ENCODE data around the gene PEBP1. TPM values are rescaled to one million over a fixed set of nuclear protein-coding genes. Genes with fewer than 3 reads are reported as not detected.
"Not testable (repeated sequence)": the region's sequence is repeated elsewhere in the genome, so short reads cannot be mapped to it uniquely, and the experiment has no call there.

PEBP1 gene
- total RNA-seq, 2 donors from 2014 or later = 93.4 to 99.5 TPM

DNA sequence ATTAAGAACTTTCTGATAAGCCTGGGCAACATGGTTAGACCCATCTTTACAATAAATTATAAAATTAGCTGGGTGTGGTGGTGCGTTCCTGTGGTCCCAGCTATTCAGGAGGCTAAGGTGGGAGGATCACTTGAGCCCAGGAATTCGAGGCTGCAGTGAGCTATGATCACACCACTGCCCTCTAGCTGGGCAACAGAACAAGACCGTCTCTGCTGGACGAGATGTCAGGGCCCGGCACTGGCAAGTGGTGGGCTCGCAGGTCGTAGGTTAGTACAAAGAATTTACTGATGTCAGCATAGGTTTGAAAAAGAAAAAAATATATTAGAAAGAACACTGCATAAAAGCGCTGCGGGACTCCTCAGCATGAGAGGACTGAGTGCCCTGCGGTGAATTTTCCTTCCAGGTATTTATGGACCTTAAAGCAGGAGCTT, 16.5 kb upstream of the PEBP1 start:
- Mint-ChIP-seq H3K4me1 (ENCODE audit: low read depth) (peaks cover 6% of the 10 kb centered on the region), H3K9me3 (no peaks in the 10 kb centered on the region), H3K27ac (no peak overlapping the region), H3K27me3 (ENCODE audit: low read depth) (no peaks in the 10 kb centered on the region), H3K36me3 (ENCODE audit: insufficient read depth in 2 of 2) (no peaks in the 10 kb centered on the region), H3K4me3 (no peak overlapping the region)
- ATAC-seq (replicated peaks in 1 of 2) (no peak), DNase-seq (no peak)

DNA sequence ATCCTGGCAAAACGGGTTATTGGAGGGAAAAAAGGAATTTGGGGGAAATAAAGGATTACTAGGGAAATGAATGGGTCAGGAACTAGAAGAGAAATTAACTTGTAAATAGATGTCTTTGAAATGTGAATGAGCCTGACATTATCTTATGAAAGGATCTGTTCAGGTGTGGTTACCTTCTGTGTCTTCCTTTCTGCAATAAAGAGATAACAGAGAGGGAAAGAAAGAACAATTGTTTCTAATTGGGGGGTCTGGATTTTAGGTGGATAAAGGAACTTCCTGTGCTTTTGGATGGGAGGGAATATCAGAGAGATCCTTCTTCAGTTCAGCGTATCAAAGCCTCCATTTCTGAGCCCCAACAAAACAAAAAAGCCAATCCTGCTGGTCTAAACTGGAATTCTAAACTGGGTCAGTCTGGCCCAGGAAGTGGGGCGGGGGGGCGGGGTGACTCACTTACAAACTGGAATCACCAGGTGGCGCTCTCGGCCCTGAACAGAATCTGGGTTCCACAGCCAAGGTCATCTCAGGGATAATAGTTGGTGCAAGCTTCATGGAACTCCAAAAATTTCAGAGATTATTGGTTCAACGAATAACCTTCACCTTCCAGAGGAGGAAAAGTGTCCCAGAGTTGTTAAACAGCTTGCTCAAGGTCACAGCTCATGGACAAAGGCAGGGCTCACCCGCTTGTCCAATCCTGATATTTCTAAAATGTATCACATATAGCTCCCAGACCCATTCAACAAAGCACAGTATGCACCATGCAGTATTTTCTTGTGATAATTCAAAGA, 15.2 kb upstream of the PEBP1 start:
- peak; percentile 58 to 67 for DNase-seq
- Mint-ChIP-seq H3K9me3 (no peaks in the 10 kb centered on the region), H3K36me3 (ENCODE audit: insufficient read depth in 2 of 2) (no peaks in the 10 kb centered on the region), H3K27me3 (ENCODE audit: low read depth) (no peaks in the 10 kb centered on the region), H3K4me3 (no peak overlapping the region), H3K27ac (peak overlapping the region; percentile 75), H3K4me1 (ENCODE audit: low read depth) (peaks cover 6% of the 10 kb centered on the region)
- ATAC-seq (replicated peaks in 1 of 2) = peak; percentile 49 to 70

DNA sequence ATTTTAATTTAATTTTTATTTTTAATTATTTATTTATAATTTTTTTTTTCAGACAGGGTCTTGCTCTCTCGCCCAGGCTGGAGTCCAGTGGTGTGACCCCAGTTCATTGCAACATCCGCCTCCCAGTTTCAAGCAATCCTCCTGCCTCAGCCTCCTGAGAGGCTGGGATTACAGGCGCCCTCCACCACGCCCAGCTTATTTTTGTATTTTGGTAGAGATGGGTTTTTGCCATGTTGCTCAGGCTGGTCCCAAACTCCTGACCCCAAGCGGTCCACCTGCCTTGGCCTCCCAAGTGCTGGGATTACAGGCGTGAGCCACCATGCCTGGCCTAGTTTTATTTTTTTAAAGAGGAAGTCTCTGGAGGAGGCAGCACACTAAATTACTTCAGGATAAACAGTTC, 13.7 kb upstream of the PEBP1 start:
- Mint-ChIP-seq H3K27ac (no peak overlapping the region), H3K27me3 (ENCODE audit: low read depth) (no peaks in the 10 kb centered on the region)

DNA sequence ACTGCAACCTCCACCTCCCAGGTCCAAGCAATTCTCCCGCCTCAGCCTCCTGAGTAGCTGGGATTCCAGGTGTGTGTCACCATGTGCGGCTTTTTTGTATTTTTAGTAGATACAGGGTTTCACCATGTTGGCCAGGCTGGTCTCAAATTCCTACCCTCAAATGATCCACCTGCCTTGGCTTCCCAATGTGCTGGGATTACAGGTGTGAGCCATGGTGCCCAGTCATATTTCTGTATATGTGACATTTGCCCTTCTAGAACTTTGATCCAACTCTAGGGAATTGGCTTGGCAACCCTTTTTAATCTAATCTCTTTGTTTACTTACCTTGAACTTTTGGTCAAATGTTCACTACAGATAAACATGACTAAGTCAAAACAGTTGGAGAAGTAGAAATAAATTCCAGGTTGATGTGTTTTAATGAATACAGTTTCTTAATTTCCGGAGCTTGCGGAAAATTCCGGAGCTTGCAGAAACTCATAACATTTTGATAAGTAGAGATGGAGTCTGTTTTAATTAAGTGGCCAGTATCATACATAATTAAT, 11.5 kb upstream of the PEBP1 start:
- ATAC-seq (replicated peaks in 1 of 2) = no peak
- Mint-ChIP-seq H3K27me3 (ENCODE audit: low read depth) (no peaks in the 10 kb centered on the region), H3K36me3 (ENCODE audit: insufficient read depth in 2 of 2) (no peaks in the 10 kb centered on the region), H3K27ac (no peak overlapping the region), H3K4me3 (no peak overlapping the region), H3K4me1 (ENCODE audit: low read depth) (peaks cover 6% of the 10 kb centered on the region), H3K9me3 (peaks cover 0 to 1% of the 10 kb centered on the region in 2 donors)
- no peak for DNase-seq

More for the DNA sequence above, 13.7 kb upstream of the PEBP1 start:
- ATAC-seq (replicated peaks in 1 of 2) (no peak), DNase-seq (no peak)
- Mint-ChIP-seq H3K36me3 (ENCODE audit: insufficient read depth in 2 of 2) (no peaks in the 10 kb centered on the region), H3K4me1 (ENCODE audit: low read depth) (peaks cover 6% of the 10 kb centered on the region), H3K9me3 (no peaks in the 10 kb centered on the region), H3K4me3 (no peak overlapping the region)

DNA sequence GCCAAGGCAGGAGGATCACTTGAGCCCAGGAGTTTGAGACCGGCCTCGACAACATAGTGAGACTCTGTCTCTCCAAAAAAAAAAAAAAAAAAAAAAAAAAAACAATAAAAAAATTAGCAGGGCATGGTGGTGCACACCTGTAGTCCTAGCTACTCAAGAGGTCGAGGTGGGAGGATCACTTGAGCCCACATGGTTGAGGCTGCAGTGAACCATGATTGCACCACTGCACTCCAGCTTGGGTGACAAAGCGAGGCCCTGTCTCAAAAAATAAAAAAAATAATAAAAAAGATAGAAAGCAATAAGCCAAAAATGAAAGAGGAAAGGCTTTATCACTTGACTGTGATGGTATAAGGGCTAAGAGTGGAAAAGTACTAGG, 10.2 kb upstream of the PEBP1 start:
- Mint-ChIP-seq H3K27ac (no peak overlapping the region), H3K36me3 (ENCODE audit: insufficient read depth in 2 of 2) (peaks cover 0 to 1% of the 10 kb centered on the region in 2 donors), H3K27me3 (ENCODE audit: low read depth) (no peaks in the 10 kb centered on the region), H3K4me1 (ENCODE audit: low read depth) (peaks cover under 1% of the 10 kb centered on the region), H3K4me3 (no peak overlapping the region), H3K9me3 (peaks cover 0 to 1% of the 10 kb centered on the region in 2 donors)
- DNase-seq (no peak), ATAC-seq (replicated peaks in 1 of 2) (no peak)

DNA sequence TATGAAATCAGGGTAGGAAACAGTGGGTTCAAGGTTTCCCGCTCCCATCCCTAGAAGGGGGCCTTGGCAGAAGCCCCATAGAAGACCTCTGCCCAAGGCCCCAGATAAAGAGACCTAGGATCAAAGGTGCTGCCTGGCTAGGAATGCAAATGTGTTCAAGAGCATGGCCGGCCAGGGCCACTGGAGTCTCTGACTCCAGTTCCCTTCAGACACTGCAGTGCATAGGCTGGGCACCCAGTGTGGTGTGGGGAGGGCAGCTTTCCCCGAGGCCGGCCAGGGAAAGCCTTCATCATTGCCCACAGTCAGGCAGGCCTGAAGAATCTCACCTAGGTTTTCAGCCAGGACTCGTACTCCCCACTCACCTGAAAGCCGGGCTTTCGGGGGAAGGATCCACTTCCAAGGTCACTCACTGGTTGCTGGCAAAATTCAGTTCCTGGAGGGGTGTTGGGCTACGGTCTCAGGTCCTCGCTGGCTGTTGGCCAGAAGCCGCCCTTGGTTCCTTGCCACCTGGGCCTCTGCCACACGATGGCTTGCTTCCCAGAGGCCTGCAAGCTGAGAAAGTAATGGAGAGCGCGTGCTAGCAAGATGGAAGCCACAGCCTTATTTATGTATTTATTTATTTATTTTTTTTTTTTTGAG, 9.7 kb upstream of the PEBP1 start:
- H3K27ac Mint-ChIP-seq = no peak overlapping the region

DNA sequence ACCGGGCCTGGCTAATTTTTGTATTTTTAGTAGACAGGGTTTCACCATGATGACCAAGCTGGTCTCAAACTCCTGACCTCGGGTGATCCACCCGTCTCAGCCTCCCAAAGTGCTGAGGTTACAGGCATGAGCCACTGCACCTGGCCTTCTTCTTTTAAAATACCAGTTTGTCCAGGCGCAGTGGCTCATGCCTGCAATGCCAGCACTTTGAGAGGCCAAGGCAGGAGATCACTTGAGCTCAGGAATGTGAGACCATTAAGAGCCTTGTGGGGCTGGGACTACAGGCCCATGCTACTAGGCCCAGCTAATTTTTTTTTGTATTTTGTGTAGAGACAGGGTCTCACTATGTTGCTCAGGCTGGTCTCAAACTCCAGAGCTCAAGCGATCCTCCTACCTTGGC, 8.1 kb upstream of the PEBP1 start:
- H3K36me3 Mint-ChIP-seq (ENCODE audit: insufficient read depth in 2 of 2) = peaks cover 0 to 1% of the 10 kb centered on the region in 2 donors
- no peak for ATAC-seq (replicated peaks in 1 of 2)
- no peak for DNase-seq
- H3K27me3 Mint-ChIP-seq (ENCODE audit: low read depth) = no peaks in the 10 kb centered on the region
- no peak overlapping the region for H3K27ac Mint-ChIP-seq
- H3K9me3 Mint-ChIP-seq = peaks cover 0 to 1% of the 10 kb centered on the region in 2 donors
- no peak overlapping the region for H3K4me3 Mint-ChIP-seq
- H3K4me1 Mint-ChIP-seq (ENCODE audit: low read depth) = peaks cover 7% of the 10 kb centered on the region

More for the DNA sequence above, 9.7 kb upstream of the PEBP1 start:
- H3K9me3 Mint-ChIP-seq = peaks cover 0 to 1% of the 10 kb centered on the region in 2 donors
- peaks cover 0 to 1% of the 10 kb centered on the region in 2 donors for H3K36me3 Mint-ChIP-seq (ENCODE audit: insufficient read depth in 2 of 2)
- H3K4me3 Mint-ChIP-seq = no peak overlapping the region
- ATAC-seq (replicated peaks in 1 of 2) (no peak), DNase-seq (no peak)
- H3K4me1 Mint-ChIP-seq (ENCODE audit: low read depth) = no peaks in the 10 kb centered on the region
- no peaks in the 10 kb centered on the region for H3K27me3 Mint-ChIP-seq (ENCODE audit: low read depth)

DNA sequence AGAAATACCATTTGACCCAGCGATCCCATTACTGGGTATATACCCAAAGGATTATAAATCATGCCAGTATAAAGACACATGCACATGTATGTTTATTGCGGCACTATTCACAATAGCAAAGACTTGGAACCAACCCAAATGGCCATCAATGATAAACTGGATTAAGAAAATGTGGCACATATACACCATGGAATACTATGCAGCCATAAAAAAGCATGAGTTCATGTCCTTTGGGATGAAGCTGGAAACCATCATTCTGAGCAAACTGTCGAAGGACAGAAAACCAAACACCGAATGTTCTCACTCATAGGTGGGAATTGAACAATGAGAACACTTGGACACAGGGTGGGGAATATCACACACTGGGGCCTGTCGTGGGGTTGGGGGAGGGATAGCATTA, 6.5 kb upstream of the PEBP1 start:
- DNase-seq; H3K4me1 Mint-ChIP-seq (ENCODE audit: low read depth); H3K4me3 Mint-ChIP-seq; H3K9me3 Mint-ChIP-seq; H3K27ac Mint-ChIP-seq; H3K36me3 Mint-ChIP-seq (ENCODE audit: insufficient read depth in 2 of 2); H3K27me3 Mint-ChIP-seq (ENCODE audit: low read depth); ATAC-seq (replicated peaks in 1 of 2): not testable (repeated sequence)

DNA sequence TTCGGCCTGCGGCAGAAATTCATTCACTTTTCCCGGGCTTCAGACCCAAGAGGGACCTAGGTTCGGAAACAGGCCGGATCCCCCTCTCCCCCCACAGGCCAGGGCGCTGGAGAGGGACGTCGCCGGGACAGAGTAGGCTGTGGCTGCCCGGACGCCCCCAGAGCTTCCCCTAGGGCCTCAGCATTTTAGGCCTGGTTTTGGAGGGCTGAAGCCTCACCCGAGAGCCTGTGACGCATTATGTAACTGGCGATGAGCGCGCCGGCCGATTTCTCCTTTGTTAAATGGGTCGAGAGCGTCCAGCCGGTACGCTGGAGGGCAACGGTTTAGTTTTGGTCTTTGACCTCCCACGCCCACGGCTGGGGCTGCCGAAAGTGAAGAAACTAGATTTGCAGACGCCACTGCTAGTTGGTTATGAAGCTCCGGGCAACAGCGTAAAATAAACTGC, 657 bp downstream of the PEBP1 start:
- Mint-ChIP-seq H3K27ac (peak overlapping the region; percentile 41), H3K9me3 (peaks cover 0 to 2% of the 10 kb centered on the region in 2 donors), H3K27me3 (ENCODE audit: low read depth) (no peaks in the 10 kb centered on the region), H3K4me1 (ENCODE audit: low read depth) (peaks cover 39% of the 10 kb centered on the region), H3K4me3 (peak overlapping the region; percentile 99), H3K36me3 (ENCODE audit: insufficient read depth in 2 of 2) (peaks cover 5 to 10% of the 10 kb centered on the region in 2 donors)
- DNase-seq (peak; percentile 45 to 52), ATAC-seq (replicated peaks in 1 of 2) (peak; percentile 31 to 41)

DNA sequence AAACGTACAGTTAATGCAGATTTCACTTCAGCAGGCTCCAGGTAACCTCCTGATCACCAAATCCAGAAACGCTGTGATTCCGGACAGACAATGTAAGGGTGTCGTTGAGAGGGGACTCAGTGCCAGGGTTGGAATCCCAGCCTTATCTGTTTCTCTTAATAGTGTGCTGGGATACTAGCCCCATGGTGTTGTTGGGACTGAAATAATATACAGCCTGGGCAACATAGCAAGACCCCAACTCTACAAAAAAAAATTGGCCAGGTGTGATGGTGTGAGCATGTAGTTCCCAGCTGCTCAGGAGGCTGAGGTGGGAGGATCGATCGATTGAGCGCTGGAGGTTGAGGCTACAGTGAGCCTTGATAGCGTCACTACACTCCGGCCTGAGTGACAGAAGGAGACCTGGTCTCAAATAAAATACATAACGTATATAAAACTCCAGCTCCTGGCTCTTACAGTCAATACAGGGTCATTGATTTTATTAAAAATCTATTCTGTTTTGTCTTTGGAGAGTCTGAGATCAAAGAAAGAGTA, 1.3 kb downstream of the PEBP1 start:
- no peaks in the 10 kb centered on the region for H3K27me3 Mint-ChIP-seq (ENCODE audit: low read depth)

DNA sequence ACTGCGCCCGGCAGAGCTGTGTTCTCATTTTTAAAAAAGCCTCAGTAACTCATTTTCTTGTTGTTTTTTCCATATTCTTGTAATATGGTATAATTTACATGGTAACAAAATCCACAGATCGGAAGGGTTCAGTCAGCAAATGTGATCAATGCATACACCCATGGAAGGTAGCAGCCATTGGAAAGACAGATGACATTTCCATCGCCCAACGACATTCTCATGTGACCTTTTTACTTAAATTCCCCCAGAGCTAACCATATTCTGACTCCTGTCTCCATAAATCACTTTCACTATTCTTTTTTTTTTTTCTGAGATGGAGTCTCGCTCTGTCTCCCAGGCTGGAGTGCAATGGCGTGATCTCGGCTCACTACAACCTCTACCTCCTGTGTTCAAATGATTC, 4.9 kb downstream of the PEBP1 start:
- Mint-ChIP-seq H3K4me3 (no peak overlapping the region), H3K27ac (no peak overlapping the region), H3K27me3 (ENCODE audit: low read depth) (no peaks in the 10 kb centered on the region), H3K4me1 (ENCODE audit: low read depth) (peaks cover 38% of the 10 kb centered on the region), H3K9me3 (no peaks in the 10 kb centered on the region), H3K36me3 (ENCODE audit: insufficient read depth in 2 of 2) (peaks cover 2 to 21% of the 10 kb centered on the region in 2 donors)
- ATAC-seq (replicated peaks in 1 of 2) = no peak
- no peak for DNase-seq

More for the DNA sequence above, 1.3 kb downstream of the PEBP1 start:
- Mint-ChIP-seq H3K4me3 (peak overlapping the region; percentile 99), H3K9me3 (peaks cover 0 to 2% of the 10 kb centered on the region in 2 donors), H3K27ac (peak overlapping the region; percentile 41), H3K36me3 (ENCODE audit: insufficient read depth in 2 of 2) (peaks cover 5 to 13% of the 10 kb centered on the region in 2 donors), H3K4me1 (ENCODE audit: low read depth) (peaks cover 34% of the 10 kb centered on the region)
- ATAC-seq (replicated peaks in 1 of 2) = no peak
- no peak for DNase-seq

DNA sequence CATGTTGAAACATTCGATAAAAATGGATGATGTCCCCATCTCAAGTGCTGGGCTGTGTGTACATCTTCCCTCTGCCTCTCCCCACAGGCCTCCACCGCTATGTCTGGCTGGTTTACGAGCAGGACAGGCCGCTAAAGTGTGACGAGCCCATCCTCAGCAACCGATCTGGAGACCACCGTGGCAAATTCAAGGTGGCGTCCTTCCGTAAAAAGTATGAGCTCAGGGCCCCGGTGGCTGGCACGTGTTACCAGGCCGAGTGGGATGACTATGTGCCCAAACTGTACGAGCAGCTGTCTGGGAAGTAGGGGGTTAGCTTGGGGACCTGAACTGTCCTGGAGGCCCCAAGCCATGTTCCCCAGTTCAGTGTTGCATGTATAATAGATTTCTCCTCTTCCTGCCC, 8.6 kb downstream of the PEBP1 start:
- Mint-ChIP-seq H3K36me3 (ENCODE audit: insufficient read depth in 2 of 2) (peaks cover 4 to 26% of the 10 kb centered on the region in 2 donors), H3K4me1 (ENCODE audit: low read depth) (peaks cover 20% of the 10 kb centered on the region), H3K27me3 (ENCODE audit: low read depth) (no peaks in the 10 kb centered on the region), H3K9me3 (no peaks in the 10 kb centered on the region), H3K4me3 (no peak overlapping the region), H3K27ac (peak overlapping the region; percentile 66)
- DNase-seq = no peak
- peak in 1 of 2 donors; percentile 24 for ATAC-seq (replicated peaks in 1 of 2)
